HG03139 (cell line): ENCODE results near the gene TPCN1.

ENCODE experiments used
- ATAC-seq: cut with Tn5 transposase; IDR thresholded peaks from one replicate; pipeline ENCODE4 v1.9.1; 2021; ENCODE audit not compliant: unreplicated experiment

Gene TPCN1

GRCh38 chr12:113239811-113240331 lies 18.6 kb downstream of the TPCN1 start:
- ATAC-seq: no peak

GRCh38 chr12:113240395-113240794 lies 19.1 kb downstream of the TPCN1 start:
- peak; percentile 57 for ATAC-seq

- ATAC-seq: no peak
Observed at GRCh38 chr12:113241191-113242025, 20.1 kb downstream of the TPCN1 start.

GRCh38 chr12:113242026-113242418 lies 20.8 kb downstream of the TPCN1 start:
- ATAC-seq: no peak

- ATAC-seq: no peak
Observed at GRCh38 chr12:113242560-113242959, 21.3 kb downstream of the TPCN1 start.

- ATAC-seq: no peak
Observed at GRCh38 chr12:113244047-113244460, 22.8 kb downstream of the TPCN1 start.

- no peak for ATAC-seq
Observed at GRCh38 chr12:113244478-113244958, 23.3 kb downstream of the TPCN1 start.

GRCh38 chr12:113245695-113246477 lies 24.6 kb downstream of the TPCN1 start:
- ATAC-seq: no peak

GRCh38 chr12:113246478-113247122 lies 25.3 kb downstream of the TPCN1 start:
- ATAC-seq: no peak

GRCh38 chr12:113247123-113248050 lies 26.1 kb downstream of the TPCN1 start:
- no peak for ATAC-seq

- no peak for ATAC-seq
Observed at GRCh38 chr12:113248051-113248825, 27.0 kb downstream of the TPCN1 start.

- ATAC-seq: no peak
Observed at GRCh38 chr12:113248842-113249435, 27.7 kb downstream of the TPCN1 start.

- ATAC-seq: no peak
Observed at GRCh38 chr12:113249546-113249945, 28.3 kb downstream of the TPCN1 start.

- ATAC-seq: no peak
Observed at GRCh38 chr12:113250045-113250444, 28.8 kb downstream of the TPCN1 start.

GRCh38 chr12:113251404-113252070 lies 30.3 kb downstream of the TPCN1 start:
- no peak for ATAC-seq

- ATAC-seq: no peak
Observed at GRCh38 chr12:113252494-113252893, 31.2 kb downstream of the TPCN1 start.

GRCh38 chr12:113253532-113254285 lies 32.4 kb downstream of the TPCN1 start:
- ATAC-seq: no peak

- no peak for ATAC-seq
Observed at GRCh38 chr12:113254298-113254697, 33.0 kb downstream of the TPCN1 start.
